ENCODE data around the gene RNF157.

DNA sequence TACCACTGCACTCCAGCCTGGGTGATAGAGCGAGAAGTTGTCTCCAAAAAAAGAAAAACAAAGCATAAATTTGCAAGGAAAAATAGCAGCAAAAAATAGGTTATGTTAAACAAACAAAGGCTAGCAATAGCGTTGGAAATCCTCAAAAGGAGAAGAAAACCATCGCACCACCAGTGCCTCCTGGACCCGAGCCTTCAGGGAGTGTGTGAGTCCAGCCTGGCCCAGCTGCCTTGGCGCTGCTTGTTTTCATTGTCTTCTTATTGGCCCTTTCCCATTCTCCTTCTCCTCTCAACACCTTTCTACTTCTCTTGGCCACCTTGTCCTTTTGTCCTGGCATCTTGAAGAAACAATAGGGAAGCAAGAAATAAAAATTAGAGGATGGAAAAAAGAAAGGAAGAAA lies 20.4 kb upstream of the RNF157 start:
- TF ChIP-seq CTCF (IDR thresholded peaks at IDR 0.05) (no peak), POLR2A (IDR thresholded peaks at IDR 0.05) (no peak)

Data from thyroid gland (tissue), 4 donors.